ENCODE results near the gene NEIL1.
"Not testable (repeated sequence)": the region's sequence is repeated elsewhere in the genome, so short reads cannot be mapped to it uniquely, and the experiment has no call there.

NEIL1 gene

GRCh38 chr15:75333654-75334419 lies 13.0 kb upstream of the NEIL1 start:
- not testable (repeated sequence) for DNase-seq

GRCh38 chr15:75335313-75335704 lies 11.5 kb upstream of the NEIL1 start:
- DNase-seq: no peak

- peak; percentile 96 for DNase-seq
These were observed 11.0 kb upstream of the NEIL1 start, which contains the start of gene COMMD4 for GRCh38 chr15:75335705-75336355. COMMD4 (plus strand) TSS chr15:75336063; CDS start chr15:75336090, 27 bp downstream.

- DNase-seq: no peak
These were observed 8.1 kb upstream of the NEIL1 start for GRCh38 chr15:75338661-75339240.

- no peak for DNase-seq
These were observed 7.2 kb upstream of the NEIL1 start for GRCh38 chr15:75339531-75340240.

- DNase-seq: no peak
These were observed 4.6 kb upstream of the NEIL1 start for GRCh38 chr15:75342221-75342620.

- DNase-seq: not testable (repeated sequence)
These were observed 2.9 kb upstream of the NEIL1 start for GRCh38 chr15:75343953-75344352.

GRCh38 chr15:75347222-75348033 lies 589 bp downstream of the NEIL1 start:
- DNase-seq: peak; percentile 12

GRCh38 chr15:75348034-75348561 lies 1.3 kb downstream of the NEIL1 start:
- no peak for DNase-seq

GRCh38 chr15:75348562-75349350 lies 1.9 kb downstream of the NEIL1 start:
- DNase-seq: no peak

GRCh38 chr15:75349351-75349669 lies 2.5 kb downstream of the NEIL1 start:
- not testable (repeated sequence) for DNase-seq

GRCh38 chr15:75349851-75350588 lies 3.2 kb downstream of the NEIL1 start:
- no peak for DNase-seq

- no peak for DNase-seq
These were observed 3.9 kb downstream of the NEIL1 start for GRCh38 chr15:75350601-75351361.

- DNase-seq: no peak
These were observed 5.6 kb downstream of the NEIL1 start for GRCh38 chr15:75352186-75353080.

- DNase-seq: no peak
These were observed 6.8 kb downstream of the NEIL1 start for GRCh38 chr15:75353604-75354003.

GRCh38 chr15:75354454-75354853 lies 7.6 kb downstream of the NEIL1 start:
- DNase-seq: no peak

GRCh38 chr15:75355369-75355768 lies 8.5 kb downstream of the NEIL1 start:
- DNase-seq: no peak

- no peak for DNase-seq
These were observed 9.2 kb downstream of the NEIL1 start for GRCh38 chr15:75356006-75356405.

- DNase-seq: no peak
These were observed 9.7 kb downstream of the NEIL1 start for GRCh38 chr15:75356517-75356916.
